ENCODE results near the gene PDAP1. TPM values are rescaled to one million over a fixed set of nuclear protein-coding genes. Genes with fewer than 3 reads are reported as not detected.

Gene PDAP1
- total RNA-seq, 1 experiment from 2014 or later, result 147 TPM

DNA sequence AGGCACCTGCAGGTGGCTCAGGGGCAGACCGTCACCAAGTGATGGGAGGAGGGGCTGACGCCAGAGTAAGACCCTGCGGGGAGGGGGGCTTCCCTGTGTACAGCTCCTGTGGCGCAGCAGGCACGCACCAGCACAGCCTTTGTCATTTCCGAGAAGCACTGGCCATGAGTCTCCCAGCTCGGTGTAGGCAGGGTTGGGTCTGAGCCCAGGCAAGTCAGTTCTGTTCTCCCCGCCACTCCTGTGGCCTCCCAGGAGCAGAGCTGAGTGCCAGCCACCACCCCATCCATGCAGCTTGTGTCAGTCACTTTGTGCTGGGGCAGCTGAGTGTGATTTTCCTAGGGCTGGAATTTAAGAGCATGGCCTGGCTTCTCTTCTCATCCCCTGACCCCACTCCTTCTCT lies 43.5 kb upstream of the PDAP1 start:
- Histone ChIP-seq H3K4me1 (ENCODE audit: control insufficient read depth, insufficient read depth, low read length) (no peaks in the 10 kb centered on the region), H3K27ac (ENCODE audit: low read length) (no peak overlapping the region), H3K4me3 (ENCODE audit: low read depth in 2 of 2, low read length in 2 of 2) (no peak overlapping the region), H3K36me3 (ENCODE audit: control insufficient read depth, insufficient read depth, low read length) (peaks cover 20% of the 10 kb centered on the region; the same call in 1 of the 2 replicates), H3K27me3 (ENCODE audit: control insufficient read depth, insufficient read depth, low read length) (no peaks in the 10 kb centered on the region), H3K9me3 (ENCODE audit: control insufficient read depth, insufficient read depth, low read depth, low read length) (no peaks in the 10 kb centered on the region)
- intact Hi-C loops (cut with micrococcal nuclease; ENCODE audit: unreplicated experiment), result no loop called here
- BruUV-seq (replicated peaks), result no TSS peak
- in situ Hi-C loops (cut with HindIII; ENCODE audit: low pct_unique_long_range_greater_than_20kb, low sequenced_read_pairs), result no loop called here
- POLR2A ChIA-PET, result no interaction called here
- TF ChIP-seq TCF7L2 (IDR thresholded peaks at IDR 0.05; ENCODE audit: low read depth, low read length) (no peak), SIN3A (IDR thresholded peaks at IDR 0.05; ENCODE audit: borderline replicate concordance, insufficient read depth, low read depth, low read length) (no peak)
- TF ChIP-seq, protein P1, sequence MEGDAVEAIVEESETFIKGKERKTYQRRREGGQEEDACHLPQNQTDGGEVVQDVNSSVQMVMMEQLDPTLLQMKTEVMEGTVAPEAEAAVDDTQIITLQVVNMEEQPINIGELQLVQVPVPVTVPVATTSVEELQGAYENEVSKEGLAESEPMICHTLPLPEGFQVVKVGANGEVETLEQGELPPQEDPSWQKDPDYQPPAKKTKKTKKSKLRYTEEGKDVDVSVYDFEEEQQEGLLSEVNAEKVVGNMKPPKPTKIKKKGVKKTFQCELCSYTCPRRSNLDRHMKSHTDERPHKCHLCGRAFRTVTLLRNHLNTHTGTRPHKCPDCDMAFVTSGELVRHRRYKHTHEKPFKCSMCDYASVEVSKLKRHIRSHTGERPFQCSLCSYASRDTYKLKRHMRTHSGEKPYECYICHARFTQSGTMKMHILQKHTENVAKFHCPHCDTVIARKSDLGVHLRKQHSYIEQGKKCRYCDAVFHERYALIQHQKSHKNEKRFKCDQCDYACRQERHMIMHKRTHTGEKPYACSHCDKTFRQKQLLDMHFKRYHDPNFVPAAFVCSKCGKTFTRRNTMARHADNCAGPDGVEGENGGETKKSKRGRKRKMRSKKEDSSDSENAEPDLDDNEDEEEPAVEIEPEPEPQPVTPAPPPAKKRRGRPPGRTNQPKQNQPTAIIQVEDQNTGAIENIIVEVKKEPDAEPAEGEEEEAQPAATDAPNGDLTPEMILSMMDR (IDR thresholded peaks at IDR 0.05), result no peak
- ATAC-seq (no peak), DNase-seq (ENCODE audit: low read depth, low spot score) (no peak)
- CTCF ChIA-PET, result no interaction called here

DNA sequence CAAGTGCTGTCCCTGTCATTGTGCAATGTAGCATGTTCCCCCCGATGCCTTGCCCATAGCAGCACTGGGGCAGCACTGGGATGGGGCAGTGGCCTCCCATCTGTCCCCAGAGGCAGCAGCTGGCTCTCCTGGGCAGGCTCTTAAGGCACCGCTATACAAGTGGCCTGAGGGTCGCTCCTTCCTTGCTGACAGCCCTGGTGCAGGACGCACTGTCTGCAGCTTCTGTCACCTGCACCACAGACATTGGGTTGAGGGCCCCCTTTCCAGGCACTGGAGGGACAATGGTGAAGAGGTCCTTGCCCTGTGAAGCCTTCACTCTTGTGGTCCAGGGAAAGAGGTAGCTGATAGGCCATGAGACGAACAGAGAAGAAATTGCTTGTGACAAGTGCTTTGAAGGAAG lies 40.9 kb upstream of the PDAP1 start:
- TF ChIP-seq SIN3A (IDR thresholded peaks at IDR 0.05; ENCODE audit: borderline replicate concordance, insufficient read depth, low read depth, low read length), result no peak
- TF ChIP-seq POLR2AphosphoS5 (IDR thresholded peaks at IDR 0.05; ENCODE audit: low read depth, low read length), result no peak
- TF ChIP-seq, protein P1 (IDR thresholded peaks at IDR 0.05), result no peak
- TF ChIP-seq, protein P2, sequence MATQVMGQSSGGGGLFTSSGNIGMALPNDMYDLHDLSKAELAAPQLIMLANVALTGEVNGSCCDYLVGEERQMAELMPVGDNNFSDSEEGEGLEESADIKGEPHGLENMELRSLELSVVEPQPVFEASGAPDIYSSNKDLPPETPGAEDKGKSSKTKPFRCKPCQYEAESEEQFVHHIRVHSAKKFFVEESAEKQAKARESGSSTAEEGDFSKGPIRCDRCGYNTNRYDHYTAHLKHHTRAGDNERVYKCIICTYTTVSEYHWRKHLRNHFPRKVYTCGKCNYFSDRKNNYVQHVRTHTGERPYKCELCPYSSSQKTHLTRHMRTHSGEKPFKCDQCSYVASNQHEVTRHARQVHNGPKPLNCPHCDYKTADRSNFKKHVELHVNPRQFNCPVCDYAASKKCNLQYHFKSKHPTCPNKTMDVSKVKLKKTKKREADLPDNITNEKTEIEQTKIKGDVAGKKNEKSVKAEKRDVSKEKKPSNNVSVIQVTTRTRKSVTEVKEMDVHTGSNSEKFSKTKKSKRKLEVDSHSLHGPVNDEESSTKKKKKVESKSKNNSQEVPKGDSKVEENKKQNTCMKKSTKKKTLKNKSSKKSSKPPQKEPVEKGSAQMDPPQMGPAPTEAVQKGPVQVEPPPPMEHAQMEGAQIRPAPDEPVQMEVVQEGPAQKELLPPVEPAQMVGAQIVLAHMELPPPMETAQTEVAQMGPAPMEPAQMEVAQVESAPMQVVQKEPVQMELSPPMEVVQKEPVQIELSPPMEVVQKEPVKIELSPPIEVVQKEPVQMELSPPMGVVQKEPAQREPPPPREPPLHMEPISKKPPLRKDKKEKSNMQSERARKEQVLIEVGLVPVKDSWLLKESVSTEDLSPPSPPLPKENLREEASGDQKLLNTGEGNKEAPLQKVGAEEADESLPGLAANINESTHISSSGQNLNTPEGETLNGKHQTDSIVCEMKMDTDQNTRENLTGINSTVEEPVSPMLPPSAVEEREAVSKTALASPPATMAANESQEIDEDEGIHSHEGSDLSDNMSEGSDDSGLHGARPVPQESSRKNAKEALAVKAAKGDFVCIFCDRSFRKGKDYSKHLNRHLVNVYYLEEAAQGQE (IDR thresholded peaks at IDR 0.05; ENCODE audit: insufficient read depth in 1 of 2, low read depth in 2 of 2, low read length in 1 of 2), result no peak
- no peak for TF ChIP-seq TCF7L2 (IDR thresholded peaks at IDR 0.05; ENCODE audit: low read depth, low read length)
- no TSS peak for BruUV-seq (replicated peaks)
- ATAC-seq (no peak), DNase-seq (ENCODE audit: low read depth, low spot score) (no peak)
- H3K9me3 ChIP-seq (ENCODE audit: control insufficient read depth, insufficient read depth, low read depth, low read length), result no peaks in the 10 kb centered on the region
- no peak overlapping the region for H3K27ac ChIP-seq (ENCODE audit: low read length)
- in situ Hi-C loops (cut with HindIII; ENCODE audit: low pct_unique_long_range_greater_than_20kb, low sequenced_read_pairs) (no loop called here), intact Hi-C loops (cut with micrococcal nuclease; ENCODE audit: unreplicated experiment) (no loop called here)
- ChIA-PET CTCF (no interaction called here), POLR2A (interaction anchor here (0.6 to 0.9 kb wide), 3 partner anchors 16 to 40 kb away, joined by 3 to 4 read pairs (median 3); no protein-coding TSS in a partner anchor)
- H3K27me3 ChIP-seq (ENCODE audit: control insufficient read depth, insufficient read depth, low read length), result no peaks in the 10 kb centered on the region
- no peaks in the 10 kb centered on the region for H3K4me1 ChIP-seq (ENCODE audit: control insufficient read depth, insufficient read depth, low read length)
- H3K36me3 ChIP-seq (ENCODE audit: control insufficient read depth, insufficient read depth, low read length), result peaks cover 21% of the 10 kb centered on the region; the same call in 1 of the 2 replicates
- no peak overlapping the region for H3K4me3 ChIP-seq (ENCODE audit: low read depth in 2 of 2, low read length in 2 of 2)
